Measurements from ENCODE around the gene TRPM5.

The TRPM5 gene

GRCh38 chr11:2450321-2451041 lies 6.2 kb upstream of the TRPM5 start:
- H3K4me3 ChIP-seq (ENCODE audit: low read depth, low read length), result no peak overlapping the region
- CTCF ChIA-PET, result no interaction called here
- POLR2A ChIA-PET, result no interaction called here

GRCh38 chr11:2449548-2450320 lies 5.4 kb upstream of the TRPM5 start:
- no peak for TF ChIP-seq CTCF (IDR thresholded peaks at IDR 0.05; ENCODE audit: insufficient read depth, low read length, missing control alignments)
- ChIA-PET POLR2A (no interaction called here), CTCF (interaction anchor here (1.5 kb wide), 1 partner anchor 438 kb away, joined by 4 read pairs; no protein-coding TSS in a partner anchor)

More at GRCh38 chr11:2450321-2451041, 6.2 kb upstream of the TRPM5 start:
- TF ChIP-seq CTCF (IDR thresholded peaks at IDR 0.05; ENCODE audit: insufficient read depth, low read length, missing control alignments), result no peak
- no peak for DNase-seq (ENCODE audit: low read depth, low spot score)

GRCh38 chr11:2448661-2449547 lies 4.6 kb upstream of the TRPM5 start:
- DNase-seq (ENCODE audit: low read depth, low spot score), result no peak
- no peak for TF ChIP-seq CTCF (IDR thresholded peaks at IDR 0.05; ENCODE audit: insufficient read depth, low read length, missing control alignments)
- POLR2A ChIA-PET, result no interaction called here

More at GRCh38 chr11:2449548-2450320, 5.4 kb upstream of the TRPM5 start:
- H3K4me3 ChIP-seq (ENCODE audit: low read depth, low read length), result no peak overlapping the region
- no peak for DNase-seq (ENCODE audit: low read depth, low spot score)

GRCh38 chr11:2447951-2448650 lies 3.8 kb upstream of the TRPM5 start:
- DNase-seq (ENCODE audit: low read depth, low spot score), result no peak
- no peak overlapping the region for H3K4me3 ChIP-seq (ENCODE audit: low read depth, low read length)
- CTCF ChIA-PET, result interaction anchor here (1.5 kb wide), 1 partner anchor 439 kb away, joined by 4 read pairs; no protein-coding TSS in a partner anchor
- POLR2A ChIA-PET, result no interaction called here
- no peak for TF ChIP-seq CTCF (IDR thresholded peaks at IDR 0.05; ENCODE audit: insufficient read depth, low read length, missing control alignments)

More at GRCh38 chr11:2448661-2449547, 4.6 kb upstream of the TRPM5 start:
- CTCF ChIA-PET, result interaction anchor here (1.5 kb wide), 1 partner anchor 439 kb away, joined by 4 read pairs; no protein-coding TSS in a partner anchor
- H3K4me3 ChIP-seq (ENCODE audit: low read depth, low read length), result no peak overlapping the region

- ChIA-PET CTCF (no interaction called here), POLR2A (no interaction called here)
- no peak overlapping the region for H3K4me3 ChIP-seq (ENCODE audit: low read depth, low read length)
- no peak for DNase-seq (ENCODE audit: low read depth, low spot score)
- TF ChIP-seq CTCF (IDR thresholded peaks at IDR 0.05; ENCODE audit: insufficient read depth, low read length, missing control alignments), result no peak
Measured at GRCh38 chr11:2447253-2447950, 3.1 kb upstream of the TRPM5 start.

All from AG04449 (cell line).